ENCODE results near the gene RLN3. TPM values are rescaled to one million over a fixed set of nuclear protein-coding genes. Genes with fewer than 3 reads are reported as not detected.

Gene RLN3
- total RNA-seq, 1 experiment from 2014 or later = not detected

GRCh38 chr19:14073925-14074838 is 46.2 kb downstream of the RLN3 start:
- intact Hi-C loops (cut with micrococcal nuclease; ENCODE audit: unreplicated experiment) = loop anchor here (2.0 kb wide), 1 partner anchor 193 kb away; no protein-coding TSS in a partner anchor
- DNase-seq = peak; percentile 44
- H3K9me3 Mint-ChIP-seq (ENCODE audit: low read depth, unreplicated experiment) = no peaks in the 10 kb centered on the region

GRCh38 chr19:14078411-14078810 is 50.5 kb downstream of the RLN3 start:
- CTCF ChIA-PET = interaction anchor here (0.7 kb wide), 1 partner anchor 21 kb away, joined by 4 read pairs; no protein-coding TSS in a partner anchor
- Mint-ChIP-seq H3K4me3 (ENCODE audit: low read depth, unreplicated experiment) (no peak overlapping the region), H3K36me3 (ENCODE audit: insufficient read depth, unreplicated experiment) (peaks cover 26% of the 10 kb centered on the region), H3K27me3 (ENCODE audit: unreplicated experiment) (no peaks in the 10 kb centered on the region), H3K4me1 (ENCODE audit: low read depth, unreplicated experiment) (no peaks in the 10 kb centered on the region), H3K9me3 (ENCODE audit: low read depth, unreplicated experiment) (no peaks in the 10 kb centered on the region), H3K27ac (ENCODE audit: unreplicated experiment) (no peak overlapping the region)
- no peak for TF ChIP-seq CTCF (IDR thresholded peaks at IDR 0.05; ENCODE audit: unreplicated experiment)
- no peak for DNase-seq
- intact Hi-C loops (cut with micrococcal nuclease; ENCODE audit: unreplicated experiment) = no loop called here
- no TSS peak for BruUV-seq (replicated peaks)

More at GRCh38 chr19:14073925-14074838, 46.2 kb downstream of the RLN3 start:
- no peaks in the 10 kb centered on the region for H3K4me1 Mint-ChIP-seq (ENCODE audit: low read depth, unreplicated experiment)
- peaks cover 27% of the 10 kb centered on the region for H3K36me3 Mint-ChIP-seq (ENCODE audit: insufficient read depth, unreplicated experiment)
- CTCF ChIA-PET = interaction anchor here (0.7 kb wide), 1 partner anchor 62 kb away, joined by 3 read pairs; the partner anchor contains the start of gene ASF1B
- no peaks in the 10 kb centered on the region for H3K27me3 Mint-ChIP-seq (ENCODE audit: unreplicated experiment)
- TF ChIP-seq CTCF (IDR thresholded peaks at IDR 0.05; ENCODE audit: unreplicated experiment) = no peak
- TSS peak; percentile 47 for BruUV-seq (replicated peaks)
- H3K4me3 Mint-ChIP-seq (ENCODE audit: low read depth, unreplicated experiment) = peak overlapping the region; percentile 92
- H3K27ac Mint-ChIP-seq (ENCODE audit: unreplicated experiment) = peak overlapping the region; percentile 67

Other genes with a start within 250 kb of the RLN3 start
- 10.7 and 11.5 TPM in 2 replicates for gene ZSWIM4, start 232.7 kb upstream of the RLN3 start, total RNA-seq (2022)
- gene NANOS3, start 151.0 kb upstream of the RLN3 start, total RNA-seq (2022) = 1.2 TPM in 1 of 2 replicates, not detected in the other
- 1.0 and 1.5 TPM in 2 replicates for gene BRME1, start 122.0 kb upstream of the RLN3 start, total RNA-seq (2022)
- gene CC2D1A, start 121.9 kb upstream of the RLN3 start, total RNA-seq (2022) = 37.2 and 41.7 TPM in 2 replicates
- gene PODNL1, start 89.7 kb upstream of the RLN3 start, total RNA-seq (2022) = not detected in 2 replicates
- gene DCAF15, start 75.6 kb upstream of the RLN3 start, total RNA-seq (2022) = 34.0 and 35.5 TPM in 2 replicates
- 13.8 and 14.9 TPM in 2 replicates for gene RFX1, start 21.8 kb upstream of the RLN3 start, total RNA-seq (2022)
- gene IL27RA, start 3.6 kb downstream of the RLN3 start, total RNA-seq (2022) = 7.0 and 7.4 TPM in 2 replicates
- 21.4 and 27.0 TPM in 2 replicates for gene PALM3, start 33.9 kb downstream of the RLN3 start, total RNA-seq (2022)
- 4.2 and 5.2 TPM in 2 replicates for gene MISP3, start 44.6 kb downstream of the RLN3 start, total RNA-seq (2022)
- gene C19orf67, start 57.6 kb downstream of the RLN3 start, total RNA-seq (2022) = not detected in 2 replicates
- 41.1 and 44.2 TPM in 2 replicates for gene SAMD1, start 62.6 kb downstream of the RLN3 start, total RNA-seq (2022)
- gene PRKACA, start 89.6 kb downstream of the RLN3 start, total RNA-seq (2022) = 57.3 and 59.8 TPM in 2 replicates
- 42.6 and 44.2 TPM in 2 replicates for gene ASF1B, start 108.4 kb downstream of the RLN3 start, total RNA-seq (2022)
- 24.8 and 26.5 TPM in 2 replicates for gene ADGRL1, start 178.0 kb downstream of the RLN3 start, total RNA-seq (2022)

All from Calu3 (cell line).